Measurements from ENCODE around the gene SERPINF2.
A peak's percentile ranks its signal among the peaks of the same experiment; 100 is the strongest.
"Not testable (repeated sequence)": the region's sequence is repeated elsewhere in the genome, so short reads cannot be mapped to it uniquely, and the experiment has no call there.

SERPINF2 gene

GRCh38 chr17:1736348-1737281 is 6.1 kb upstream of the SERPINF2 start:
- DNase-seq: no peak

- no peak for DNase-seq
Measured at GRCh38 chr17:1737531-1738291, 5.0 kb upstream of the SERPINF2 start.

- not testable (repeated sequence) for DNase-seq
Measured at GRCh38 chr17:1741899-1742298, 772 bp upstream of the SERPINF2 start.

GRCh38 chr17:1743088-1743439 is 393 bp downstream of the SERPINF2 start:
- DNase-seq: no peak

GRCh38 chr17:1744551-1745512 is 2.2 kb downstream of the SERPINF2 start:
- DNase-seq: no peak

GRCh38 chr17:1745513-1746020 is 2.9 kb downstream of the SERPINF2 start:
- no peak for DNase-seq

- no peak for DNase-seq
Measured at GRCh38 chr17:1746975-1747543, 4.4 kb downstream of the SERPINF2 start.

GRCh38 chr17:1750628-1751027 is 8.0 kb downstream of the SERPINF2 start:
- no peak for DNase-seq

GRCh38 chr17:1752425-1753262 is 10.0 kb downstream of the SERPINF2 start:
- no peak for DNase-seq

- DNase-seq: no peak
Measured at GRCh38 chr17:1753767-1754429, 11.2 kb downstream of the SERPINF2 start.

- no peak for DNase-seq
Measured at GRCh38 chr17:1754430-1755112, 11.9 kb downstream of the SERPINF2 start.

- peak; percentile 20 for DNase-seq
Measured at GRCh38 chr17:1755252-1755826, 12.7 kb downstream of the SERPINF2 start.

- no peak for DNase-seq
Measured at GRCh38 chr17:1755827-1756262, 13.2 kb downstream of the SERPINF2 start.

- no peak for DNase-seq
Measured at GRCh38 chr17:1758807-1759206, 16.1 kb downstream of the SERPINF2 start.

GRCh38 chr17:1759529-1759928 is 16.9 kb downstream of the SERPINF2 start:
- DNase-seq: no peak

GRCh38 chr17:1762233-1762900 is 19.7 kb downstream of the SERPINF2 start:
- no peak for DNase-seq

- no peak for DNase-seq
Measured at GRCh38 chr17:1762901-1763898, 20.5 kb downstream of the SERPINF2 start.

- DNase-seq: no peak
Measured at GRCh38 chr17:1764284-1764683, 21.6 kb downstream of the SERPINF2 start.
